ENCODE results near the gene PPARA.

DNA sequence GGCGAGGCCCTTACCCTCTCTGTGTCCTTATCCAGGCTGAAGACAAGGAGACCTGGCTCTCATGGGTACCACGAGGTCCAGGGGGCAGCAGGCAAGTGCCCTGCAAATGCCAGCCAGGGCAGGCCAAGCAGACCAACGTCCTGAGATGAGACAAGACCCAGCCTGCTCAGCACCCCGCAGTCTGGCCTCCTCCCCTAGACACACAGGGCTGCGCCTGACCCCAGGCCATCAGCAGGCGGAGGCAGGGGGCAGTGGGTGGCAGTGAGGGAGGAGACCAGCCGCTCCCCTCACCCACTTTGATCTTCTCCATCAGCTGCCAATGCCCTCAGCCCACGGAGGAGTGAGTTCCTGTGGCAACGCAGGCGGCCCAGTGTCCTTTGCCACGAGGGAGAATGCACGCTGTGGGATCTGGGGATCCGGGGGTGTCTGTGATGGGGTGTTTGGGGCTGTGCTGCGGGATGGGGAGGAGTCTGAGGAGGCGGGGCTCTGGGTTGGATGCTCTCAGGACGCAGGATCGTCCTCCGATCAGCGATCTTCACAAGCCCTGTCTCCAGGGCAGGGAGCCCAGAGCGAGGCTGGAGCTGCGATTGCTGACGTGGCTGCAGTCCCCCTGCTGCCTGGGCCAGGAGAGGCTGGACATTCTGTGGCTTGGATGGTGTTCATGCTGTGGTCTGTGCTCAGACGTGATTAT, 30.5 kb upstream of the PPARA start:
- TF ChIP-seq, protein P1, sequence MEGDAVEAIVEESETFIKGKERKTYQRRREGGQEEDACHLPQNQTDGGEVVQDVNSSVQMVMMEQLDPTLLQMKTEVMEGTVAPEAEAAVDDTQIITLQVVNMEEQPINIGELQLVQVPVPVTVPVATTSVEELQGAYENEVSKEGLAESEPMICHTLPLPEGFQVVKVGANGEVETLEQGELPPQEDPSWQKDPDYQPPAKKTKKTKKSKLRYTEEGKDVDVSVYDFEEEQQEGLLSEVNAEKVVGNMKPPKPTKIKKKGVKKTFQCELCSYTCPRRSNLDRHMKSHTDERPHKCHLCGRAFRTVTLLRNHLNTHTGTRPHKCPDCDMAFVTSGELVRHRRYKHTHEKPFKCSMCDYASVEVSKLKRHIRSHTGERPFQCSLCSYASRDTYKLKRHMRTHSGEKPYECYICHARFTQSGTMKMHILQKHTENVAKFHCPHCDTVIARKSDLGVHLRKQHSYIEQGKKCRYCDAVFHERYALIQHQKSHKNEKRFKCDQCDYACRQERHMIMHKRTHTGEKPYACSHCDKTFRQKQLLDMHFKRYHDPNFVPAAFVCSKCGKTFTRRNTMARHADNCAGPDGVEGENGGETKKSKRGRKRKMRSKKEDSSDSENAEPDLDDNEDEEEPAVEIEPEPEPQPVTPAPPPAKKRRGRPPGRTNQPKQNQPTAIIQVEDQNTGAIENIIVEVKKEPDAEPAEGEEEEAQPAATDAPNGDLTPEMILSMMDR (IDR thresholded peaks at IDR 0.05; ENCODE audit: insufficient read depth, low read length), result no peak
- no peak for TF ChIP-seq GABPA (IDR thresholded peaks at IDR 0.05; ENCODE audit: low read depth)
- TF ChIP-seq, protein P2, sequence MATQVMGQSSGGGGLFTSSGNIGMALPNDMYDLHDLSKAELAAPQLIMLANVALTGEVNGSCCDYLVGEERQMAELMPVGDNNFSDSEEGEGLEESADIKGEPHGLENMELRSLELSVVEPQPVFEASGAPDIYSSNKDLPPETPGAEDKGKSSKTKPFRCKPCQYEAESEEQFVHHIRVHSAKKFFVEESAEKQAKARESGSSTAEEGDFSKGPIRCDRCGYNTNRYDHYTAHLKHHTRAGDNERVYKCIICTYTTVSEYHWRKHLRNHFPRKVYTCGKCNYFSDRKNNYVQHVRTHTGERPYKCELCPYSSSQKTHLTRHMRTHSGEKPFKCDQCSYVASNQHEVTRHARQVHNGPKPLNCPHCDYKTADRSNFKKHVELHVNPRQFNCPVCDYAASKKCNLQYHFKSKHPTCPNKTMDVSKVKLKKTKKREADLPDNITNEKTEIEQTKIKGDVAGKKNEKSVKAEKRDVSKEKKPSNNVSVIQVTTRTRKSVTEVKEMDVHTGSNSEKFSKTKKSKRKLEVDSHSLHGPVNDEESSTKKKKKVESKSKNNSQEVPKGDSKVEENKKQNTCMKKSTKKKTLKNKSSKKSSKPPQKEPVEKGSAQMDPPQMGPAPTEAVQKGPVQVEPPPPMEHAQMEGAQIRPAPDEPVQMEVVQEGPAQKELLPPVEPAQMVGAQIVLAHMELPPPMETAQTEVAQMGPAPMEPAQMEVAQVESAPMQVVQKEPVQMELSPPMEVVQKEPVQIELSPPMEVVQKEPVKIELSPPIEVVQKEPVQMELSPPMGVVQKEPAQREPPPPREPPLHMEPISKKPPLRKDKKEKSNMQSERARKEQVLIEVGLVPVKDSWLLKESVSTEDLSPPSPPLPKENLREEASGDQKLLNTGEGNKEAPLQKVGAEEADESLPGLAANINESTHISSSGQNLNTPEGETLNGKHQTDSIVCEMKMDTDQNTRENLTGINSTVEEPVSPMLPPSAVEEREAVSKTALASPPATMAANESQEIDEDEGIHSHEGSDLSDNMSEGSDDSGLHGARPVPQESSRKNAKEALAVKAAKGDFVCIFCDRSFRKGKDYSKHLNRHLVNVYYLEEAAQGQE (IDR thresholded peaks at IDR 0.05; ENCODE audit: insufficient replicate concordance, low read depth), result no peak
